ENCODE data around the gene BLTP3B.

BLTP3B gene

DNA sequence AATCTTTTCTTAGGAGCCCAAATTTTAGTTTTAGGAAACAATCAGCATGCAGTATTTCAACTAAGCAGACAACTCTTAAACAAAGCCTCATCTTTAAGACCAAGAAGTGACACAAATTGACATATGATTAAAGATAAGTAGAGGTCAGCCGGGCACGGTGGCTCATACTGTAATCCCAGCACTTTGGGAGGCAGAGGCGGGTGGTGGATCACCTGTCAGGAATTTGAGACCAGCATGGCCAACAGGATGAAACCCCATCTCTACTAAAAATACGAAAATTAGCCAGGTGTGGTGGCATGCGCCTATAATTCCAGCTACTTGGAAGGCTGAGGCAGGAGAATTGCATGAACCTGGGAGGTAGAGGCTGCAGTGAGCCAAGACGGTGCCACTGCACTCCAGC lies 35.8 kb downstream of the BLTP3B start:
- no peak for DNase-seq

DNA sequence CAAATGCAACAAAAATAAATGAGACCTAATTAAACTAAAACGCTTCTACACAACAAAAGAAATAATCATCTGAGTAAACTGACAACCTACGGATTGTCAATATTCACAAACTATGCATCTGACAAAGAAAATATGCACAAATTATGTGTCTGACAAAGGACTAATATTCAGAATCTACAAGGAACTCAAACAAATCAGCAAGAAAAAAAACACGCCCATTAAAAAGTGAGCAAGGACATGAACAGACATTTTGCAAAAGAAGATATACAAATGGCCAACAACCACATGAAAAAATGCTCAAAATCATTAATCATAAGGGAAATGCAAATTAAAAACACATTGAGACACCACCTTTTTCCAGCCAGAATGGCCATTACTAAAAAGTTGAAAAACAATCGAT lies 37.0 kb downstream of the BLTP3B start:
- DNase-seq, result no peak

DNA sequence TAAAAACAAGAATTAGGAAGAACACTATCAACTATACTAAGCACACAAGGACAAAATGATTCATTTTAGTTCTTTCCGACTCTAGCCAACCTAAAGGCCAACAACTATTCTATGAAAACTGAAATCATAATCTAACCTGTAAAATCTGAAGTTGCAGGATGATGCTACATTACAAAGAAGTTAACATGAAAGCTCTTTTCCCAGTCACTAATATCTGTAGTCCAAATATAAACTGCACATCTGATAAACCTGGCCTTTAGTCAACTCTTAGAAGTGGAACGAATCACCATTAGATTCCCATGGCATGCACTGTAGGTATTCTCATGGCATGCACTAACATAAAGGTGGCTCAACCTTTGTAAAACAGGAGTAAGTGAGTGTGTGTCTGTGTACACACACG lies 41.7 kb downstream of the BLTP3B start:
- DNase-seq, result no peak

All from activated CD4-positive, alpha-beta T cell treated with anti-CD3 and anti-CD28 coated beads for 1 hour (primary cell).